NOMO-1 treated with dmso at 0.1 percent for 144 hours (cell line): ENCODE measurements around the gene PCDHGB6.
"Not testable (repeated sequence)": the region's sequence is repeated elsewhere in the genome, so short reads cannot be mapped to it uniquely, and the experiment has no call there.

Experiments
- DNase-seq: peaks from one replicate; lab custom pipeline; 2025; ENCODE audit not compliant: unreplicated experiment; lab: John Stamatoyannopoulos, UW

Gene PCDHGB6

GRCh38 chr5:141407790-141408505, at the start of gene PCDHGB6:
Gene PCDHGB6, plus strand, starts transcription at chr5:141408021. Its CDS starts 182 bp downstream, at chr5:141408203.
- DNase-seq = not testable (repeated sequence)

- peak; percentile 54 for DNase-seq
Observed at GRCh38 chr5:141359790-141360426, 47.9 kb upstream of the PCDHGB6 start, which contains the start of gene PCDHGB2. Gene PCDHGB2, plus strand, starts transcription at chr5:141359994. Its CDS starts 142 bp downstream, at chr5:141360136.

- DNase-seq = no peak
Observed at GRCh38 chr5:141360685-141361084, 47.1 kb upstream of the PCDHGB6 start.

GRCh38 chr5:141362719-141363118, 45.1 kb upstream of the PCDHGB6 start:
- DNase-seq = no peak

- no peak for DNase-seq
Observed at GRCh38 chr5:141363952-141364660, 43.7 kb upstream of the PCDHGB6 start, which contains the start of gene PCDHGA5. Gene PCDHGA5, plus strand, starts transcription at chr5:141364162. Its CDS starts 169 bp downstream, at chr5:141364331.

GRCh38 chr5:141366016-141366896, 41.6 kb upstream of the PCDHGB6 start:
- DNase-seq = no peak

GRCh38 chr5:141369994-141370848, 37.6 kb upstream of the PCDHGB6 start, which contains the start of gene PCDHGB3:
Gene PCDHGB3, plus strand, starts transcription at chr5:141370242. Its CDS starts 153 bp downstream, at chr5:141370395.
- peak; percentile 15 for DNase-seq

GRCh38 chr5:141371572-141372475, 36.0 kb upstream of the PCDHGB6 start:
- no peak for DNase-seq

GRCh38 chr5:141373673-141374317, 34.0 kb upstream of the PCDHGB6 start, which contains the start of gene PCDHGA6:
Gene PCDHGA6, plus strand, starts transcription at chr5:141373891. Its CDS starts 193 bp downstream, at chr5:141374084.
- no peak for DNase-seq

- no peak for DNase-seq
Observed at GRCh38 chr5:141374627-141375026, 33.2 kb upstream of the PCDHGB6 start.

- DNase-seq = not testable (repeated sequence)
Observed at GRCh38 chr5:141375444-141376155, 32.2 kb upstream of the PCDHGB6 start.

GRCh38 chr5:141382469-141383294, 25.1 kb upstream of the PCDHGB6 start, which contains the start of gene PCDHGA7:
Gene PCDHGA7, plus strand, starts transcription at chr5:141382742. Its CDS starts 158 bp downstream, at chr5:141382900.
- no peak for DNase-seq

- no peak for DNase-seq
Observed at GRCh38 chr5:141383345-141383744, 24.5 kb upstream of the PCDHGB6 start.

GRCh38 chr5:141384471-141385267, 23.2 kb upstream of the PCDHGB6 start:
- no peak for DNase-seq

- not testable (repeated sequence) for DNase-seq
Observed at GRCh38 chr5:141387557-141388311, 20.1 kb upstream of the PCDHGB6 start, which contains the start of gene PCDHGB4. Gene PCDHGB4, plus strand, starts transcription at chr5:141387698. Its CDS starts 187 bp downstream, at chr5:141387885.
